GM12878 (cell line): Measurements from ENCODE around the gene MDGA2. TPM values are rescaled to one million over a fixed set of nuclear protein-coding genes. Genes with fewer than 3 reads are reported as not detected.

Source experiments
- ATAC-seq: fragments of 200-7000 bp; cut with Tn5 transposase; 3 replicates; pipeline ENCODE4 v1.9.1; 2020; ENCODE audit warnings: mild to moderate bottlenecking, moderate library complexity
- BruUV-seq: library from RNA; stranded (reverse); fragments of 400-500 nt; replicated peaks from 2 replicates; lab custom pipeline; 2021; lab: Mats Ljungman, UMichigan
- CTCF ChIA-PET: fragments of 300-600 bp; sonication (Branson Sonifier 250); formaldehyde crosslinking; extraction: SDS; loops from one replicate; lab custom pipeline; 2021; ENCODE audit warnings: inconsistent platforms; lab: Yijun Ruan, JAX
- POLR2A ChIA-PET: fragments of 350-600 bp; formaldehyde crosslinking; extraction: SDS; loops from one replicate; lab custom pipeline; 2021; ENCODE audit warnings: inconsistent platforms; lab: Charles Lee
- RAD21 ChIA-PET: fragments of 300-600 bp; sonication (Branson Sonifier 250); formaldehyde crosslinking; loops from one replicate; lab custom pipeline; 2023; ENCODE audit warnings: antibody characterized with exemption; ENCODE audit not compliant: unreplicated experiment; lab: Charles Lee
- SMC1A ChIA-PET: fragments of 300-600 bp; sonication (Branson Sonifier 250); formaldehyde crosslinking; loops from one replicate; lab custom pipeline; 2023; ENCODE audit not compliant: unreplicated experiment, uncharacterized antibody; lab: Charles Lee
- DNase-seq: peaks from one replicate; pipeline ENCODE4 v3.0.0-alpha.2; 2011; ENCODE audit warnings: low read depth, low spot score
- FAIRE-seq: peaks from 3 replicates; lab custom pipeline; 2011; peaks lifted over from hg19 to GRCh38; lab: Jason Lieb, UNC
- H2AFZ ChIP-seq: 2 replicates; pipeline ENCODE4 v1.6.0; 2011; ENCODE audit warnings: low read depth, low read length, control low read depth; ENCODE audit not compliant: control insufficient read depth
- H3K27ac ChIP-seq: 2 replicates; pipeline ENCODE4 v1.5.1; 2011; ENCODE audit warnings: control low read depth; ENCODE audit not compliant: control insufficient read depth, insufficient read depth
- H3K27me3 ChIP-seq, 2 experiments: replicated peaks in 1 of 2; 2 replicates each; pipeline versions ENCODE4 v1.6.0 to v1.6.1; 2011; ENCODE audit warnings: low read length in 1 of 2; ENCODE audit not compliant: control insufficient read depth in 2 of 2, insufficient read depth in 2 of 2
- H3K36me3 ChIP-seq, 2 experiments: 2 replicates each; pipeline ENCODE4 v1.5.1; 2011; ENCODE audit warnings: low read length in 1 of 2; ENCODE audit not compliant: control insufficient read depth in 2 of 2, insufficient read depth in 2 of 2
- H3K4me1 ChIP-seq: 2 replicates; pipeline ENCODE4 v1.6.1; 2011; ENCODE audit warnings: mild to moderate bottlenecking, low read length, moderate library complexity, mixed read lengths; ENCODE audit not compliant: control insufficient read depth, insufficient read depth
- H3K4me2 ChIP-seq: 2 replicates; pipeline ENCODE4 v1.6.0; 2011; ENCODE audit warnings: control low read depth; ENCODE audit not compliant: control insufficient read depth, insufficient read depth
- H3K4me3 ChIP-seq: fragments of 200-600 bp; sonication (generic); 2 replicates; pipeline ENCODE4 v1.5.1; 2016
- H3K79me2 ChIP-seq: 2 replicates; pipeline ENCODE4 v1.6.0; 2011; ENCODE audit warnings: low read length; ENCODE audit not compliant: control insufficient read depth, insufficient read depth
- H3K9ac ChIP-seq: 2 replicates; pipeline ENCODE4 v1.8.0; 2011; ENCODE audit warnings: low read length, control low read depth, mixed read lengths; ENCODE audit not compliant: control insufficient read depth, insufficient read depth
- H3K9me3 ChIP-seq: replicated peaks from 3 replicates; pipeline ENCODE4 v1.5.1; 2011; ENCODE audit warnings: mild to moderate bottlenecking, low read length; ENCODE audit not compliant: control insufficient read depth, insufficient read depth
- H4K20me1 ChIP-seq: 2 replicates; pipeline ENCODE4 v1.6.0; 2011; ENCODE audit not compliant: control insufficient read depth, insufficient read depth
- HSF1 ChIP-seq: fragments of 150-350 bp; IDR thresholded peaks from 2 replicates; pipeline ENCODE4 v1.6.1; 2014; ENCODE audit warnings: mild to moderate bottlenecking, low read depth, low read length
- IKZF2 ChIP-seq, 2 experiments: fragments of 450-650 bp; IDR thresholded peaks; 2 replicates each; pipeline ENCODE4 v1.6.1; 2017; ENCODE audit warnings: mild to moderate bottlenecking in 2 of 2, moderate library complexity in 2 of 2
- JUNB ChIP-seq: IDR thresholded peaks from 2 replicates; pipeline ENCODE4 v1.6.1; 2016; ENCODE audit warnings: antibody characterized with exemption, mild to moderate bottlenecking
- MEF2A ChIP-seq: IDR thresholded peaks from 2 replicates; pipeline ENCODE4 v1.6.1; 2011; ENCODE audit warnings: low read depth, mild to moderate bottlenecking, low read length, moderate library complexity; ENCODE audit not compliant: insufficient read depth
- MTA3 ChIP-seq: IDR thresholded peaks from 2 replicates; pipeline ENCODE4 v1.6.1; 2012; ENCODE audit warnings: low read length, inconsistent platforms, borderline replicate concordance
- MYC ChIP-seq: IDR thresholded peaks from 2 replicates; pipeline ENCODE4 v1.6.1; 2011; ENCODE audit warnings: mild to moderate bottlenecking, low read length, moderate library complexity, inconsistent platforms; ENCODE audit not compliant: insufficient read depth, insufficient replicate concordance, insufficient read length, severe bottlenecking
- PKNOX1 ChIP-seq: fragments of 450-650 bp; IDR thresholded peaks from 2 replicates; pipeline ENCODE4 v1.6.1; 2016; ENCODE audit warnings: mild to moderate bottlenecking
- SMARCA5 ChIP-seq: fragments of 450-650 bp; IDR thresholded peaks from 2 replicates; pipeline ENCODE4 v1.6.1; 2017; ENCODE audit warnings: mild to moderate bottlenecking
- TBL1XR1 ChIP-seq: IDR thresholded peaks from 2 replicates; pipeline ENCODE4 v1.6.1; 2012; ENCODE audit warnings: low read depth, low read length, improper control_type of control experiment
- USF2 ChIP-seq: IDR thresholded peaks from 2 replicates; pipeline ENCODE4 v1.6.1; 2011; ENCODE audit warnings: low read depth, low read length, improper control_type of control experiment, borderline replicate concordance
- YY1 ChIP-seq: IDR thresholded peaks from 2 replicates; pipeline ENCODE4 v1.6.1; 2011; ENCODE audit warnings: low read depth, mild to moderate bottlenecking, low read length
- ZBTB40 ChIP-seq: fragments of 450-650 bp; IDR thresholded peaks from 2 replicates; pipeline ENCODE4 v1.6.1; 2016; ENCODE audit warnings: mild to moderate bottlenecking, moderate library complexity, borderline replicate concordance
- WGBS: methylation state at CpG from one replicate; pipeline ENCODE4 v1.1.6; 2016; ENCODE audit warnings: low lambda C conversion rate; ENCODE audit not compliant: insufficient replicate concordance, insufficient coverage; ENCODE audit errors: missing lambda C conversion rate; 5-methylcytosine and 5-hydroxymethylcytosine counted together
- in situ Hi-C: fragments of 300-500 bp; cut with MboI; formaldehyde crosslinking; loops from 9 replicates; pipeline ENCODE4 v1.14.3; 2018; ENCODE audit warnings: mixed read lengths
- intact Hi-C: fragments of 100-400 bp; cut with micrococcal nuclease; formaldehyde crosslinking; loops from one replicate; pipeline ENCODE4 v1.14.2; 2022; ENCODE audit not compliant: unreplicated experiment
- polyA plus RNA-seq, 11 experiments: library from polyadenylated mRNA; depleted of rRNA in 4 of 11; unstranded in 6 of 11; stranded (reverse) in 5 of 11; fragments of >200 nt; fragmentation: Nextera tagmentation in 4 of 11; fragmentation: Illumina TruSeq in 1 of 11; extraction: Ambion mirVana in 4 of 11; extraction: Trizol in 1 of 11; gene quantifications; 1 replicate in 1 of 11; 2 replicates in 10 of 11; pipeline versions ENCODE4 v1.2.1 to v1.2.3, GENCODE V29; 2011 to 2016; ENCODE audit warnings: inconsistent platforms in 2 of 11, missing spikeins in 2 of 11, low read depth in 1 of 11
- total RNA-seq, 4 experiments: library from RNA; depleted of rRNA in 3 of 4; stranded (reverse); fragments of >200 nt in 3 of 4; fragmentation: Illumina TruSeq in 1 of 4; extraction: Trizol in 1 of 4; gene quantifications; 2 replicates each; pipeline versions ENCODE4 v1.2.1 to v1.2.3, GENCODE V29; 2013 to 2021

Gene MDGA2
- total and polyA plus RNA-seq, 10 of the 15 experiments (the other 5 are each of a cell fraction or from before 2014, with no cell fraction given) = not detected

- ChIA-PET SMC1A (no interaction called here), POLR2A (no interaction called here), RAD21 (no interaction called here), CTCF (no interaction called here)
- FAIRE-seq = no peak
- Histone ChIP-seq H3K79me2 (no peaks in the 10 kb centered on the region), H3K4me3 (no peak overlapping the region), H4K20me1 (no peaks in the 10 kb centered on the region), H3K4me2 (no peak overlapping the region), H3K27me3 (no peaks in the 10 kb centered on the region), H3K36me3 (no peaks in the 10 kb centered on the region), H3K4me1 (no peaks in the 10 kb centered on the region), H2AFZ (no peak overlapping the region), H3K27ac (no peak overlapping the region), H3K9ac (no peak overlapping the region), H3K9me3 (no peaks in the 10 kb centered on the region)
- no TSS peak for BruUV-seq
- in situ Hi-C loops = no loop called here
- DNase-seq = no peak
- ATAC-seq = no peak
- intact Hi-C loops = no loop called here
- 50% methylated on average over 11 of the region's 11 CpGs for WGBS
- no peak for TF ChIP-seq MEF2A
- no peak for TF ChIP-seq MTA3
- TF ChIP-seq USF2 = no peak
- TF ChIP-seq YY1 = no peak
- no peak for TF ChIP-seq HSF1
- TF ChIP-seq IKZF2 (IDR thresholded peaks at IDR 0.05) = no peak
- no peak for TF ChIP-seq TBL1XR1
- TF ChIP-seq PKNOX1 = no peak
- TF ChIP-seq MYC = no peak
- no peak for TF ChIP-seq JUNB
- no peak for TF ChIP-seq ZBTB40
- no peak for TF ChIP-seq SMARCA5
Measured at GRCh38 chr14:46840944-46841720, 834.3 kb downstream of the MDGA2 start.
